HG02973 (cell line): Measurements from ENCODE around the gene BAIAP3.
"Not testable (repeated sequence)": the region's sequence is repeated elsewhere in the genome, so short reads cannot be mapped to it uniquely, and the experiment has no call there.

Source experiments
- ATAC-seq: cut with Tn5 transposase; IDR thresholded peaks from one replicate; pipeline ENCODE4 v1.9.1; 2021; ENCODE audit warnings: moderate library complexity; ENCODE audit not compliant: unreplicated experiment

Gene BAIAP3

DNA sequence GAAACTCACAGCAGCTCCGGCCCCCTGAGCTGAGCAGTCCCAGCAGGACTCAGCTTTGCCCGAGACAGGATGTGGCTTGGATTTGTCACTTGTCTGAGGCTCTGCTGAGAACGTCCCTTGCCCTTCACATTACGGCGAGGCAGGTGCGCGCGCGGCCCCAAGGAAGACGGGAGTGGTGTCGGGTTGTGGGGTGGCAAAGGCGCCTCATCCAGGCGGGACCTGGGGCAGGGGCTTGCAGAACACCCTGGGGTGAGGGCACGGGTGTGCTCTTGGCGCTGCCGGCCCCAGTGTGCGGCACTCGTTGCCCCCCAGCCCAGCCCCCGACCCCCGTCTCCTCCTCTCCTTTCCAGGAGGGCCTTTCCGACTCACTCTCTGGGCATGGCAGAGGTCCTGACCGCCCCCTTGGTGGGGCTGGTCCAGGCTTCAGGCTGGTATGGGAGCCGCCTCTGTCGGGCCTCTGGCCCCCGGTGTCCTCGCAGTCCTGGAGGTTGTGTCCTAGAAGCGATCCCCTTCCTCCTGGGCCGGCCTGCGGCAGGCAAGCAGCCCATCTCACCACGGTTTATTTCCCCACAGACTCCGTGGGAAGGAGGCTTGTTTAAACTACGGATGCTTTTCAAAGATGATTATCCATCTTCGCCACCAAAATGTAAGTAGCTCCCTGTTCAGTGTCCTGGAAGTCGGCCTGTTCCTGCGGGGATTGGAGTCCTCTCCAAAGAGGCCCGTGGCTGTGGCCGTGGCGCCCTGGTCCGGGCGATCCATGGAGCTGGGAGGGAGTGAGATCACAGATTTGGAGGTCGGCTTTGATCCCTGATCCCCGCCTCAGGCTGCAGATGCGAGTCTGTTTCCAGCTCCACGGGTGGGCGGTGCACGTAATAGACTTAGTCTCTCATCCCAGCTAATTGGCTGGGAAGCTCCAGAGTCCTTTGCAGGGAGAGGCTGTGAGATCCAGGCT, 18.1 kb upstream of the BAIAP3 start:
- ATAC-seq: no peak

DNA sequence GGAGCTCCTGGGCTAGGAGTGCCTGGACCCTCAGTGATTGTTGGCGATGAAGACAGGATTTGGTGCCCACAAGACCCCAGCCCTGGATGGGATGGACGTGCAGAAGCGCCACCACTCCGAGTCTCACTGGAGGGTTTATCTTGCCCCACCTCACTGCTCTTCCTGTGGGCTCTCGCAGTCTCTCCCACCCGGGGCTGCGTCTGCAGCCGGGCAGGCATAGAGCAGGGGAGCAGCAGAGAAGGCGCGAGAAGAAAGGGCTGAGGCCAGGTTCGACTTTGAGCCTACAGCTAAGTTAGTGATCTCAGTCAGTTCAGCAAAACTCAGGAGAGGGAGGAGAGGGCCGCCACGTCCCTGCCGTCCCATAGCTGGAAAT, 17.4 kb upstream of the BAIAP3 start:
- ATAC-seq: no peak

DNA sequence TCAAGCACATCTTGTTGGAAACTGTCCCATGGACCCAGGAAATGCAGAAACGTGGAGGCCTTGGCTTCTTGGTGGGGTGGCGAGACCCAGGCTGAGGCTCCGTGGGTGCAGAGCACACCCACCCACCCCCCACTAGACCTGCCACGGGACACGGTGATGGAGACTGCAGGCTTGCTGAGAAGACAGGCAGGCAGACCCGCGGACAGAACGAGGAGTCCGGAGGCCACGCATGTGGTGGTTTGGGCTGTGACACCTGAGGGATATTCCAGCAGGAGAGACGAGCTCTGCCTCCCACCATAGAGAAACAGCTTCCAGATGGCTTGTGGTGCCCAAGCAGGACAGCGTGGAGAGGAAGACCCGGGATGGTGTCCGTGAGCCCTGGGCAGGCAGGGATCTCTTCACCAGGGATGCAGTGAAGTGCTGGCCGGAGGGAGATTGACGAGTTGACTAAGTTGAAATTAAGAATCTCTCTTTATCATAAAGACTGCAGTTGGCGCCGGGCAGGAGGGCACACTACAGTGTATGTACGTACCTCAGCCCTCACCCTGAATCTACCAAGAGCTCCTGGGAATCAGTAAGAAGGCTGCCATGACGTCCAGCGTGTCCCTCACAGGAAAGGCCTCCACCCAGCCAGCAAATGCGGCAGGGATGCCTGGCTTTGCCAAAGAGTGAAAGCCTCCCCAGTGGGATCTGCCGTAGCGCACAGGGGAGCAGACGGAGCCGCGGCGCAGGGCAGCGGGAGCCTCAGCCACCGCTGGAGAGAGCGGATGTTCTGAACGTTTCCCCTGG, 15.8 kb upstream of the BAIAP3 start:
- ATAC-seq: no peak

DNA sequence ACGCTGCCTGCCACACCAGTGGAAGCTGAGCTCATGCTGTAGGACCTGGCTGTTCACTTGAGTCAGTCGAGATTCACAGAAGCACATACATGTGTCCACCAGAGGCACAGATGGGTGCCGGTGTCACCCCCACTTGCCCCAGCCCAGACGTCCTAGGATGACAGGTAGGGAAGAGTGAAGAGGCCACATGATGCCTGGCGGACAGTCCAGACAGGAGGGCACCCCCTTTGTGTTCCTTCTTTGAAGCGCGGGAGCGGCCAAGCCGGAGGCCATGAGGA, 15.2 kb upstream of the BAIAP3 start:
- ATAC-seq: no peak

DNA sequence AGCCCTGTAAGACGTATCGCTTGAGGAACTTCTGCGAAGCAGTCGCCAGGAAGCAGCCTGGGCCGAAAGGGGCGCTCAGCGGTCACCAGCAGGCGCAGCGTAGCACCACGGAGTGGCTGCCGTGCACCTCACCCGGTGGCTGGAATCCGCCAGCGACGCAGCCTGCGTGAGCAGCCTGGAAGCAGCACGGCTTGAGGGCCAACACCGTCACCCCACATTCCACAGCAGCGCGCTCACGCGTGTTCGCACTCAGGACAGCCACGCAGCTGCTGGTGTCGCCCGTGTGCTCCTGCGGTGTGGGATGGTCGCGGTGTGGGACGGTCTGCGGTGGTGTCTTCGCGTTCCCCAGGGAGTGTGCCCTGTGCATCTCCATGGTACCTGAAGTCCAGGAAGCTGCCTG, 14.4 kb upstream of the BAIAP3 start:
- no peak for ATAC-seq

DNA sequence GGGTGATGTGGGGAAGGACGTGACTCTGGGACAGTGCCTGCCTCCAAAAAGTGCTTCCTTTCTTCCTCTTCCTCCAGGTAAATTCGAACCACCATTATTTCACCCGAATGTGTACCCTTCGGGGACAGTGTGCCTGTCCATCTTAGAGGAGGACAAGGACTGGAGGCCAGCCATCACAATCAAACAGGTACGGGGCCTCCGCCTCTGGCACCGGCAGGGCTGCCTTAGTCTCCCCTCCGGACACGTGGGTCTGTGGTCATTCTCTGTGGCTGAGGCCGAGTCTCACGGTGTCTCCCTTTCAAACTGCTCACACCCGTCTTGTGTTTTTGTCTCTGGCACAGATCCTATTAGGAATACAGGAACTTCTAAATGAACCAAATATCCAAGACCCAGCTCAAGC, 13.3 kb upstream of the BAIAP3 start:
- ATAC-seq: no peak

DNA sequence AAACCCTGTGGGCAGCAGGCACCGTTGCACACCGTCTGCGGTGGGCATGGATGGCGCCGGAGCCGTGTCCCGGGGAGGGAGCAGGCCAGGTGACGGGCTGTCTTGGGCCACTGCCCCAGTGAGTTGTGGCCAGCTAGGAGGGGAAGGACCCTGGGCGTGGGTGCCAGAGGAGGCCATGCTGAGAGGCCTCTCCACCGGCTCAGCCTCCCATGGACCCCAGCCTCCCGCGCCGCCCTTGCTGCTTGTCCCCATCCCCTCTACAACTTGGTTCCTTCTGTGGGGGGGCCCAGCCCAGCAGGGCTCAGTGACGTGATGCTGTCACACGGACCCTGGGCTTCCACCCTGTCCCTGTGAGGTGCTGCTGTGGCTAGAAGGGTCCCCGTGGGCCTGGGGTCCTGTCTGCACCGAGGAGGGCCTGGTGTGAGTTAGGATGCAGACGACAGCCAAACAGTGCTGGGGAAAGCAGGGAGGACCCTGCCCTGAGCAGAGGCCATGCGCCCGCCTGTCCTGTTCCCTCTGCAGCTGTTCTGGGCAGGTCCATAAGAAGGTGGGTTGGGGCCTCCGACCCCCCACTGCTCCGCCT, 12.7 kb upstream of the BAIAP3 start:
- ATAC-seq: no peak

DNA sequence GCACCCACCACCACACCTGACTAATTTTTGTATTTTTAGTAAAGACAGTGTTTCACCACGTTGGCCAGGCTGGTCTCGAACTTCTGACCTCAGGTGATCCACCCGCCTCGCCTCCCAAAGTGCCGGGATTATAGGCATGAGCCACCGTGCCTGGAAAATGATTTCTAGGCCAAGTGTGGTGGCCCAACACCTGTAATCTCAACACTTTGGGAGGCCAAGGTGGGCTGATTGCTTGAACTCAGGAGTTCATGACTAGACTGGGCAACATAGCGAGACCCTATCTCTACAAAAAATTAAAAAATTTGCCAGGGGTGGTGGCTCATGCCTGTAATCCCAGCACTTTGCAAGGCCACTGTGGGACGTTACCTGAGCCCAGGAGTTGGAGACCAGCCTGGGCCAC, 11.0 kb upstream of the BAIAP3 start:
- no peak for ATAC-seq

DNA sequence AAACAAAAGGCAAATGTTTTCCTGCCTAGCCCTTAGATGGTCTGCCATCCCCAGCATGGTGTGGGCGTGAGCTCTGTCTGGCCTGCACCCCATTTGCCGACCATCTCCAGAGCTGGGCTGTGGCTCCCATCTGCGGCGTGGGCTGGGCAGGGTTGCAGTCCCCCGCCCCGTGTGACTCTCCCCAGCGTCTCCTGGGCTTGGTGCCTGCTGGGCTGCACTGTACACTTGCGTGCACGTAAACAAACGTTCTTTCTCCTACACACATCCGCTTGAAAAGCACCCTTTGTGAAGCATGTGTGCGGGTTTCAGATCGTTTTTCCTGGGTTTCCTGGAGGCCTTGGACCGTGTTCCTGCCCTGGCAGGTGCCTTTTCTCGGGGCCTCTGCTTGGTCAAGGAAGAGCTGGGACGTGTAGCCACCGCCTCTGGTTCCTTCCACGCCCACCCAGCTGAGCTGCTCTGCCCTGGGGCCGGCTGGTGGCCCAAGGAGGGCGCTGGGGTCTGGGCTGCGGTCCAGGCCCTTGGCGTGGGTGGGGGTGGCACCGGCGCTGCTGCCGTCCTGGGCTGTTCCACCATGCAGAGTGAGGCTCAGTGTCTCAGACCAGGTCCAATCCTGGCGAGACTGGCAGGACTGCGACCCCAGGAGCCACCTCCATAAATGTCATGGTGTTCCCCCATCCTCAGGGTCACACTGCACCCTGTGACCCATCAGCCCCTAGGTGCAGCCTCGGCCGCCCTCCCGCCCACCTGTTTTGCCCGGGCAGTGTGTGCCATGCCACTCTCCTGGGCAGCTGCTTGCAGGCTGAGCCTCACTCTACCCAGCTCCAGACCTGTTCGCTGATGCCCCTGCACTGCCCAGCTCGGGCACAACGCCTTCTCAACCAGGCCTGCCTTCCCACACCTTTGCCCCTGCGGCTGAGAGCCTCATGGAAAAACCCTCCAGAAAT, 9.9 kb upstream of the BAIAP3 start:
- no peak for ATAC-seq

DNA sequence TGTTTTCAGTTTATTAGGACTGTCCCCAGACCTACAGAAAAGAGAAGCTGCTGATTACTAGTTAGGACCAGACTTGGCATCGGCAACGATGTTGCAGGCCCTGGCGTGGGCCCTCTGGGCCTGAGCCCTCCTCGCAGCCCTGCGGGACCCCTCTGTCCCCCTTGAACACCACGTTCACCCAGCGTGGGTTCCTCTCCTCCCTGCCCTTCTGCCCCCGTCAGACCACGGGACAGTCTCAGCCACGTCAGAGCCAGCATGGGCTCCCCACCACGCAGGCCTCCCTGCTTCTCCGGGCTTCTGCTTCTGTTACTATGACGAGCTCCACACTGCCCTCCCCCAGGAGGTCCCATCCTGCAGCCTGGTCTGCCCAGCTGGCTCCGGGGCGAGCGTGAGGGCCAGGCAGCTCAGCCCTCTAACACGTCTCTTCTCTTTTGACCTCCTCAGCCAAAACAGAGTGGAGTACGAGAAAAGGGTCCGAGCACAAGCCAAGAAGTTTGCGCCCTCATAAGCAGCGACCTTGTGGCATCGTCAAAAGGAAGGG, 9.1 kb upstream of the BAIAP3 start:
- ATAC-seq: no peak

DNA sequence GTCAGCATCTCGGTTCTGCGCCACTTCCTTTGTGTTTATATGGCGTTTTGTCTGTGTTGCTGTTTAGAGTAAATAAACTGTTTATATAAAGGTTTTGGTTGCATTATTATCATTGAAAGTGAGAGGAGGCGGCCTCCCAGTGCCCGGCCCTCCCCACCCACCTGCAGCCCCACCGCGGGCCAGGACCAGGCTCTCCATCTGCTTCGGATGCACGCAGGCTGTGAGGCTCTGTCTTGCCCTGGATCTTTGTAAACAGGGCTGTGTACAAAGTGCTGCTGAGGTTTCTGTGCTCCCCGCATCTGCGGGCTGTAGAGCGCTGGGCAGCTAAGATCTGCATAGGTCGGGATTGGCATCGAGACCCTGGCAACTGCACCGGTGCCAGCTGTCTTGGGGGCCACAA, 8.2 kb upstream of the BAIAP3 start:
- ATAC-seq: no peak

DNA sequence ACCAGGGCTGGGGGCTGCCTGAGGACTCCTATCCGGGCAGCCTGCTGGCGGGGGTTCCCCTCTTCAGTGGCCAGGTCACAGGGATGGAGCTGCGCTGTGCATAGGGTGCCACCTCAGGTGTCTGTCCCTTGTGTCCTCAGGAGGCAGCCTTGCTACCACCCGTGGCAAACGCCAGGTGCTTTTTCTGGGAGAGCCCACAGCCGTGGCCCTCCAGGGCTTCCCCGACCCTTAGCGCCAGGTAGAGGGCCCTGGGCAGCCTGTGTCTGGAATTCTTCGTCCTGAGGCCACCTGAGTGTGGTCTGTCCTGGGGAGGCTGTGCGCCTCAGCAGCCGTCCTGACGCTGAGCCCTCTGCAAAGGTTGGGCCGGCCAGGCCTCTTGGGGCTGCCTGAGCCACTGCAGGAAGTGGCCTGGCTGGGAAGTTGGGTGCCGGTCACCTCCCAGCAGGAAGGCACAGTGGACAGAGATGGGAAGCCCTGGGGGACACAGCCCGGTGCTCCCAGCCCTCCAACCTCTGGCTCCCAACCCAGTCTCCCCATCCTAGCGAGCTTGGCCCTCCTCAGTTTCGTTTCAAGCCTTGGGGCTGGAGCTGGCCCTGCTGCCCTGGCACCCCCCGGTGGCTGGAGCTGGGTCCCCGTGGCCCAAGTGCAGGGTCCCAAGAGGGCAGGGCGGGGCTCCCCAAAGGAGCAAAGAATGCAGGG, 7.6 kb upstream of the BAIAP3 start:
- no peak for ATAC-seq

DNA sequence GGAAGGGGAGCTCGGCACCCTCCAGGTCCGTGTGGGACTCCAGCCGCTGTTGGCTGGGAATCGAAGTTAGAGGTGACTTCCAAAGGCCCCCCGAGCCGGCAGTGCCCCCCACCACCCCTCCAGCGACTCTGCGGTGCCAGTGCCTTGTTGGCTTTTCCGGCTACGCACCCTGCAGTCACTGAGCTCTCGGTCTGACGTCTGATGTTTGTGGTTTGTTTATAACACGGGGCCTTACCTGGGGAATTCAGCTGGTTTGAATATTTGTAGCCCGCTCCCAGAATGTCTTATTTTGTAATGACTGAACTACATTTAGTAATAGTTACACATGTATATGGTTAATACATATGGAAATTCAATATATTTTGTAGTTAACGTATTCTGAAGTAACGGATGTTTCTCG, 7.1 kb upstream of the BAIAP3 start:
- ATAC-seq: no peak

DNA sequence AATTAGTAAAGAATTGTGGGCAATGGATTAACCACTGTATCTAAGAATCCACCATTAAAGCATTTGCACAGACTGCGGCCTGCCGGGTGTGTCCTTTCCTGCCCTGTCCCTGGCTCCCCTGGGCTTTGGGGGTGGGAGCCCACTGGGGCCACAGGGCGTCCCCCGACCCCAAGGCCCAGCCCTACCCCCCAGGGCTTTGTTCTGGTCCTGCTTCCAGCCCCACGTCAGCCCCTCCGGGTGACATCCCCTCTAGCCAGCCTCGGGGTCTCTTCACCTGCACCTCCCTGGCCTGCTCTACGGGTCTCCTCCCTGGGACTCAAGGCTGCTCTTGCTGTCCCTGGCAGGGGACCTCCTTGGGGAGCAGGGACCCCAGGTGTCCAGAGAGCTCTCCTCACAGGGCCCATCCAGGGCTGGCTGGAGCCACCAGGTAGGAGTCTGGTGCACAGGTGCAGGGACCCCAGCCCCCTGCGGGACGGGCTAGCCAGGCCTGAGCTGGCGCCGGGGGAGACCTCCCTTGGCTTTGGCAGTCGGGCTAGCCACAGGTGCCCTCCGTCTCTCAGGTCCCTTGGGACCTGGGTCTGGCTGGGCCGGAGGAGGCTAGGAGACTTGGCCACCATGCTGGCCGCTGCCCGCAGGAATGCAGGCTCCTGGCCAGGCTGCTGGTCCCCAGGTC, 6.4 kb upstream of the BAIAP3 start:
- no peak for ATAC-seq

DNA sequence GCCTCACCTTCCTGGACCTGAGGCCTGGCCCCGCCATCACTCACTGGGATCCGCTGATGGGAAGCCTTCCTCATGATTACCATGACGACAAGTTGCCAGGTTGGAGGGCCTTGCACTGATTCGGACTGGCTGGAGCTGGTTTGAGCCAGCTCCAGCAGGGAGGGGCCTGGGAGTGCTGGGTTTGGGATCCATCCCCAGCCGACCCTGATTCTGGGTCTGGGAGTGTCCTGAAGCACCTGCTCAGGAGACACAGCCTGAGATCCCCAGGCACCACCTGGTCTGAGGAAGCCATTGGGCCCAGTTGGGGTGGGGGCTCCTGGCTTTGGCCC, 5.9 kb upstream of the BAIAP3 start:
- no peak for ATAC-seq

DNA sequence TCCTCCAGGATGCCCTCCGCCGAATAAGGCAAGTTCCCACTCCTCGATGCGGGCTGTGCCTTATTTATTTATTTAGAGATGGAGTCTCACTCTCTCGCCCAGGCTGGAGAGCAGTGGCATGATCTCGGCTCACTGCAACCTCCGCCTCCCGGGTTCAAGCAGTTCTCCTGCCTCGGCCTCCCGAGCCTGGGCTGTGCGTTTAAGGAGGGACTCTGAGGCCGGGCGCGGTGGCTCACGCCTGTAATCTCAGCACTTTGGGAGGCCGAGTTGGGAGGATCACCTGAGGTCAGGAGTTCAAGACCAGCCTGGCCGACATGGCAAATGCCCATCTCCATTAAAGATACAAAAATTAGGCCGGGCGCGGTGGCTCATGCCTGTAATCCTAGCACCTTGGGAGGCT, 5.3 kb upstream of the BAIAP3 start:
- ATAC-seq: not testable (repeated sequence)

DNA sequence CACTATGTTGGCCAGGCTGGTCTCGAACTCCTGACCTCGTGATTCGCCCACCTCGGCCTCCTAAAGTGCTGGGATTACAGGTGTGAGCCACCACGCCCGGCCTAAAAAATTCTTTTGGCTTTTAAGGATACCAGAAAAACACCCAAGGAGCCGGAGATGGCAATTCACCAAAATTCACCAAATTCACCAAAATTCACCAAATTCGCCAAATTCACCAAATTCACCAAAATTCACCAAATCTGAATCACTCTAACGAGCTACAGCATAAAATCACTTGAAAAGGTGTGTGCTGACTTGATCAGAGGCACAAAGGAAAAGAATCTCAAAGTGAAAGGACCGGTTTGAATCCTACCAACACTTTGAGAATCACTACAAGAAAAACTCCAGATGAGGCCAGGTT, 4.5 kb upstream of the BAIAP3 start:
- not testable (repeated sequence) for ATAC-seq

DNA sequence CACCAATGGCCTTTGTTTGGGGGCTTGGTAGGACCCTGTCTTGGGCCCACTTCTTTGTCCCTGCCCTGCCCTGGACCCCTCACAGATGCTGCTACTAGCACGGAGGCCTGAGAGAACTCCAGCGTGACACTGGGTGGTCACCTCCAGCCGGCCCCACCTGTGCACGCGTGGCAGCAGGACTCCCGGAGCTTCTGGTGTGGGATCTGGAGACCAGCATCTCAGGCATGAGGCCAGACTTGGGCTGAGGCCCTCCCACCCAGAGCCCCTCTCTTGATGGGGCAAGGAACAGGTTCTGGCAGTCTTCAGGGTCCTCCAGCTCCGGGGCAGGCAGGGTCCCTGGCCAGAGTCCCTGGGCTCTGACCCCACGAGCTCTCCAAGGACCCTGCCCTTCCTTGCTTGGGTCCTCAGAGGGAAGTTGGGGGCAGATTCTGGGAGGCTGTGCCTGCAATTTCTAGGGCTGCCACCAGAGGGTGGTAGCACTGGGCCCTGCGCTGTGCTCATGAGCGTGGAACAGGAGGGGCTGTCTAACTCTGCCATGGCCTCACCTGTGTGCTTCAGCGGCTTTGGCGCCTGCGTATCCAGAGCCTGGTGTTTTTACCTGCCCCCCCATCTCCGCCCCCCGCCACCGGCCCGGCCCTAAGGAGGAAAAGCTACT, 3.1 kb upstream of the BAIAP3 start:
- ATAC-seq: no peak
